GM19023 (cell line): Measurements from ENCODE around the gene KIF5A.
"Not testable (repeated sequence)": the region's sequence is repeated elsewhere in the genome, so short reads cannot be mapped to it uniquely, and the experiment has no call there.

Experiments used
- ATAC-seq: cut with Tn5 transposase; IDR thresholded peaks from one replicate; pipeline ENCODE4 v1.9.1; 2021; ENCODE audit warnings: mild to moderate bottlenecking, moderate library complexity; ENCODE audit not compliant: unreplicated experiment

Gene KIF5A

GRCh38 chr12:57617942-57618341 is 68.1 kb downstream of the KIF5A start:
- ATAC-seq, result no peak

GRCh38 chr12:57618431-57618830 is 68.6 kb downstream of the KIF5A start:
- not testable (repeated sequence) for ATAC-seq

- ATAC-seq, result no peak
These were observed 69.2 kb downstream of the KIF5A start for GRCh38 chr12:57618966-57619433.

GRCh38 chr12:57619434-57620244 is 69.8 kb downstream of the KIF5A start:
- ATAC-seq, result no peak

GRCh38 chr12:57620245-57620935 is 70.5 kb downstream of the KIF5A start:
- no peak for ATAC-seq

- ATAC-seq, result no peak
These were observed 71.2 kb downstream of the KIF5A start for GRCh38 chr12:57620936-57621496.

GRCh38 chr12:57621497-57622292 is 71.9 kb downstream of the KIF5A start:
- ATAC-seq, result no peak

- no peak for ATAC-seq
These were observed 72.7 kb downstream of the KIF5A start for GRCh38 chr12:57622293-57623245.

GRCh38 chr12:57623385-57623784 is 73.5 kb downstream of the KIF5A start:
- no peak for ATAC-seq

GRCh38 chr12:57623811-57624390 is 74.1 kb downstream of the KIF5A start:
- ATAC-seq, result no peak

GRCh38 chr12:57624441-57625220 is 74.8 kb downstream of the KIF5A start:
- no peak for ATAC-seq

GRCh38 chr12:57625261-57626032 is 75.6 kb downstream of the KIF5A start:
- no peak for ATAC-seq

- ATAC-seq, result no peak
These were observed 76.5 kb downstream of the KIF5A start for GRCh38 chr12:57626111-57626920.

GRCh38 chr12:57626921-57627445 is 77.1 kb downstream of the KIF5A start:
- ATAC-seq, result no peak

- ATAC-seq, result no peak
These were observed 77.8 kb downstream of the KIF5A start for GRCh38 chr12:57627501-57628279.
